ENCODE measurements around the gene TM4SF20.
"Not testable (repeated sequence)": the region's sequence is repeated elsewhere in the genome, so short reads cannot be mapped to it uniquely, and the experiment has no call there.

TM4SF20 gene

GRCh38 chr2:227389231-227389630 is 10.1 kb upstream of the TM4SF20 start:
- no peak overlapping the region for H3K4ac ChIP-seq (ENCODE audit: low read depth, low read length)
- no peak overlapping the region for H3K14ac ChIP-seq (ENCODE audit: low read length)
- H3K36me3 ChIP-seq (ENCODE audit: control insufficient read depth in 1 of 2, insufficient read depth in 2 of 2, low read length in 2 of 2): no peaks in the 10 kb centered on the region
- no peak overlapping the region for H2BK12ac ChIP-seq (ENCODE audit: low read length)
- H3K18ac ChIP-seq (ENCODE audit: low read length): no peak overlapping the region
- no peaks in the 10 kb centered on the region for H3K79me2 ChIP-seq (ENCODE audit: control insufficient read depth, insufficient read depth, low read length, poor library complexity)
- no peak overlapping the region for H3K27ac ChIP-seq (ENCODE audit: low read depth, low read length)
- H3K4me1 ChIP-seq (ENCODE audit: control insufficient read depth in 1 of 2, insufficient read depth in 2 of 2, low read length in 2 of 2): peaks cover 2 to 3% of the 10 kb centered on the region in 2 experiments
- H3K9ac ChIP-seq (ENCODE audit: low read length): no peak overlapping the region
- no peak overlapping the region for H3K23ac ChIP-seq (ENCODE audit: low read length)
- WGBS (ENCODE audit: extremely low coverage, insufficient coverage, insufficient read length): no CpG with 5 or more reads among the region's 3 CpGs
- H2BK5ac ChIP-seq (ENCODE audit: low read depth, low read length, poor library complexity): no peak overlapping the region
- no peak overlapping the region for H3K4me2 ChIP-seq (ENCODE audit: low read length)
- H3K79me1 ChIP-seq (ENCODE audit: low read length): peaks cover 2% of the 10 kb centered on the region
- no peak overlapping the region for H4K8ac ChIP-seq (ENCODE audit: low read depth, low read length)
- no peak overlapping the region for H4K12ac ChIP-seq (ENCODE audit: low read depth, low read length)
- no peak overlapping the region for H3K4me3 ChIP-seq (ENCODE audit: low read depth, low read length)
- no peak overlapping the region for H2AFZ ChIP-seq (ENCODE audit: insufficient read depth, low read length, poor library complexity)
- H4K91ac ChIP-seq (ENCODE audit: low read depth, low read length): no peak overlapping the region
- H2BK120ac ChIP-seq (ENCODE audit: insufficient read depth, low read length, poor library complexity): no peak overlapping the region
- DNase-seq: no peak
- no peaks in the 10 kb centered on the region for H3K9me3 ChIP-seq (ENCODE audit: insufficient read depth, low read depth, low read length)
- H2AK5ac ChIP-seq (ENCODE audit: low read length): no peak overlapping the region
- H3K27me3 ChIP-seq (ENCODE audit: insufficient read depth, low read length): no peaks in the 10 kb centered on the region

GRCh38 chr2:227388537-227389011 is 9.5 kb upstream of the TM4SF20 start:
- H3K27ac ChIP-seq (ENCODE audit: low read depth, low read length): no peak overlapping the region
- H3K4me2 ChIP-seq (ENCODE audit: low read length): no peak overlapping the region
- no peaks in the 10 kb centered on the region for H3K9me3 ChIP-seq (ENCODE audit: insufficient read depth, low read depth, low read length)
- H3K36me3 ChIP-seq (ENCODE audit: control insufficient read depth in 1 of 2, insufficient read depth in 2 of 2, low read length in 2 of 2): no peaks in the 10 kb centered on the region
- H2AK5ac ChIP-seq (ENCODE audit: low read length): no peak overlapping the region
- peaks cover 2% of the 10 kb centered on the region for H3K79me1 ChIP-seq (ENCODE audit: low read length)
- no CpG with 5 or more reads among the region's 7 CpGs for WGBS (ENCODE audit: extremely low coverage, insufficient coverage, insufficient read length)
- H3K23ac ChIP-seq (ENCODE audit: low read length): no peak overlapping the region
- H4K12ac ChIP-seq (ENCODE audit: low read depth, low read length): no peak overlapping the region
- H2BK5ac ChIP-seq (ENCODE audit: low read depth, low read length, poor library complexity): no peak overlapping the region
- H3K14ac ChIP-seq (ENCODE audit: low read length): no peak overlapping the region
- no peak overlapping the region for H3K4ac ChIP-seq (ENCODE audit: low read depth, low read length)
- no peak overlapping the region for H4K91ac ChIP-seq (ENCODE audit: low read depth, low read length)
- H2BK120ac ChIP-seq (ENCODE audit: insufficient read depth, low read length, poor library complexity): no peak overlapping the region
- no peak overlapping the region for H2BK12ac ChIP-seq (ENCODE audit: low read length)
- H2AFZ ChIP-seq (ENCODE audit: insufficient read depth, low read length, poor library complexity): no peak overlapping the region
- no peak overlapping the region for H3K4me3 ChIP-seq (ENCODE audit: low read depth, low read length)
- no peak overlapping the region for H3K18ac ChIP-seq (ENCODE audit: low read length)
- H3K9ac ChIP-seq (ENCODE audit: low read length): no peak overlapping the region
- peak; percentile 77 to 93 for DNase-seq
- H3K79me2 ChIP-seq (ENCODE audit: control insufficient read depth, insufficient read depth, low read length, poor library complexity): no peaks in the 10 kb centered on the region
- no peak overlapping the region for H4K8ac ChIP-seq (ENCODE audit: low read depth, low read length)
- H3K4me1 ChIP-seq (ENCODE audit: control insufficient read depth in 1 of 2, insufficient read depth in 2 of 2, low read length in 2 of 2): peaks cover 2 to 3% of the 10 kb centered on the region in 2 experiments
- H3K27me3 ChIP-seq (ENCODE audit: insufficient read depth, low read length): no peaks in the 10 kb centered on the region

- H3K9ac ChIP-seq (ENCODE audit: low read length); H4K12ac ChIP-seq (ENCODE audit: low read depth, low read length); H3K4me1 ChIP-seq (ENCODE audit: control insufficient read depth in 1 of 2, insufficient read depth in 2 of 2, low read length in 2 of 2); H3K23ac ChIP-seq (ENCODE audit: low read length); H4K91ac ChIP-seq (ENCODE audit: low read depth, low read length); H4K8ac ChIP-seq (ENCODE audit: low read depth, low read length); H2BK5ac ChIP-seq (ENCODE audit: low read depth, low read length, poor library complexity); H3K9me3 ChIP-seq (ENCODE audit: insufficient read depth, low read depth, low read length); H3K4me3 ChIP-seq (ENCODE audit: low read depth, low read length); H3K27me3 ChIP-seq (ENCODE audit: insufficient read depth, low read length); H3K27ac ChIP-seq (ENCODE audit: low read depth, low read length); H3K79me1 ChIP-seq (ENCODE audit: low read length); H2BK12ac ChIP-seq (ENCODE audit: low read length); H3K4ac ChIP-seq (ENCODE audit: low read depth, low read length); H2AK5ac ChIP-seq (ENCODE audit: low read length); H3K18ac ChIP-seq (ENCODE audit: low read length); H2AFZ ChIP-seq (ENCODE audit: insufficient read depth, low read length, poor library complexity); DNase-seq; H2BK120ac ChIP-seq (ENCODE audit: insufficient read depth, low read length, poor library complexity); H3K14ac ChIP-seq (ENCODE audit: low read length); H3K36me3 ChIP-seq (ENCODE audit: control insufficient read depth in 1 of 2, insufficient read depth in 2 of 2, low read length in 2 of 2); H3K79me2 ChIP-seq (ENCODE audit: control insufficient read depth, insufficient read depth, low read length, poor library complexity); H3K4me2 ChIP-seq (ENCODE audit: low read length): not testable (repeated sequence)
- no CpG with 5 or more reads among the region's 7 CpGs for WGBS (ENCODE audit: extremely low coverage, insufficient coverage, insufficient read length)
Observed at GRCh38 chr2:227387583-227387982, 8.5 kb upstream of the TM4SF20 start, which contains the start of gene SCYGR1. SCYGR1 (minus strand) TSS chr2:227387949; CDS start chr2:227387949, 0 bp downstream.

GRCh38 chr2:227386630-227387029 is 7.5 kb upstream of the TM4SF20 start:
- Histone ChIP-seq H3K4ac (ENCODE audit: low read depth, low read length) (no peak overlapping the region), H3K9me3 (ENCODE audit: insufficient read depth, low read depth, low read length) (no peaks in the 10 kb centered on the region), H3K9ac (ENCODE audit: low read length) (no peak overlapping the region), H2BK12ac (ENCODE audit: low read length) (no peak overlapping the region), H3K18ac (ENCODE audit: low read length) (no peak overlapping the region), H3K14ac (ENCODE audit: low read length) (no peak overlapping the region), H3K4me3 (ENCODE audit: low read depth, low read length) (no peak overlapping the region), H2BK120ac (ENCODE audit: insufficient read depth, low read length, poor library complexity) (no peak overlapping the region), H3K79me1 (ENCODE audit: low read length) (peaks cover 2% of the 10 kb centered on the region), H4K12ac (ENCODE audit: low read depth, low read length) (no peak overlapping the region), H3K27me3 (ENCODE audit: insufficient read depth, low read length) (no peaks in the 10 kb centered on the region), H3K4me2 (ENCODE audit: low read length) (no peak overlapping the region), H3K4me1 (ENCODE audit: control insufficient read depth in 1 of 2, insufficient read depth in 2 of 2, low read length in 2 of 2) (peaks cover 2 to 3% of the 10 kb centered on the region in 2 experiments), H4K91ac (ENCODE audit: low read depth, low read length) (no peak overlapping the region), H4K8ac (ENCODE audit: low read depth, low read length) (no peak overlapping the region), H2BK5ac (ENCODE audit: low read depth, low read length, poor library complexity) (no peak overlapping the region), H3K79me2 (ENCODE audit: control insufficient read depth, insufficient read depth, low read length, poor library complexity) (no peaks in the 10 kb centered on the region), H2AFZ (ENCODE audit: insufficient read depth, low read length, poor library complexity) (no peak overlapping the region), H3K36me3 (ENCODE audit: control insufficient read depth in 1 of 2, insufficient read depth in 2 of 2, low read length in 2 of 2) (no peaks in the 10 kb centered on the region), H3K27ac (ENCODE audit: low read depth, low read length) (no peak overlapping the region), H3K23ac (ENCODE audit: low read length) (no peak overlapping the region), H2AK5ac (ENCODE audit: low read length) (no peak overlapping the region)
- DNase-seq: no peak
- WGBS (ENCODE audit: extremely low coverage, insufficient coverage, insufficient read length): no CpG with 5 or more reads among the region's 6 CpGs
